Spleen (tissue), 7 donors: ENCODE data around the gene VAMP2.

ENCODE experiments used
- POLR2A ChIP-seq, 3 donors: fragments of 450-650 bp; IDR thresholded peaks; one replicate each; pipeline ENCODE4 v1.5.1; 2017; ENCODE audit warnings: antibody characterized with exemption in 3 of 3, mild to moderate bottlenecking in 1 of 3
- POLR2AphosphoS5 ChIP-seq, 3 donors: sonication (generic); formaldehyde crosslinking; IDR thresholded peaks; one replicate each; pipeline ENCODE4 v1.5.1; 2017; ENCODE audit warnings: antibody characterized with exemption in 3 of 3
- TF ChIP-seq, protein P1 (sequence below), 11 experiments: fragments of 200-600 bp in 7 of 11; fragments of 450-650 bp in 4 of 11; sonication (generic) in 4 of 11; IDR thresholded peaks in 8 of 11; conservative IDR thresholded peaks in 3 of 11; 1 replicate in 7 of 11; 2 replicates in 4 of 11; pipeline versions ENCODE4 v1.4.0 to v1.8.0; 2016 to 2021; ENCODE audit warnings: antibody characterized with exemption in 11 of 11, inconsistent platforms in 4 of 11, mild to moderate bottlenecking in 1 of 11
- donor health status: DM: no; HTN: no; CAD: no; lungs with moderate emphysema.
- donor health status: DM: no; HTN: no; CAD: no.
- donor health status: DM: no; HTN: no; CAD: no.

DNA sequence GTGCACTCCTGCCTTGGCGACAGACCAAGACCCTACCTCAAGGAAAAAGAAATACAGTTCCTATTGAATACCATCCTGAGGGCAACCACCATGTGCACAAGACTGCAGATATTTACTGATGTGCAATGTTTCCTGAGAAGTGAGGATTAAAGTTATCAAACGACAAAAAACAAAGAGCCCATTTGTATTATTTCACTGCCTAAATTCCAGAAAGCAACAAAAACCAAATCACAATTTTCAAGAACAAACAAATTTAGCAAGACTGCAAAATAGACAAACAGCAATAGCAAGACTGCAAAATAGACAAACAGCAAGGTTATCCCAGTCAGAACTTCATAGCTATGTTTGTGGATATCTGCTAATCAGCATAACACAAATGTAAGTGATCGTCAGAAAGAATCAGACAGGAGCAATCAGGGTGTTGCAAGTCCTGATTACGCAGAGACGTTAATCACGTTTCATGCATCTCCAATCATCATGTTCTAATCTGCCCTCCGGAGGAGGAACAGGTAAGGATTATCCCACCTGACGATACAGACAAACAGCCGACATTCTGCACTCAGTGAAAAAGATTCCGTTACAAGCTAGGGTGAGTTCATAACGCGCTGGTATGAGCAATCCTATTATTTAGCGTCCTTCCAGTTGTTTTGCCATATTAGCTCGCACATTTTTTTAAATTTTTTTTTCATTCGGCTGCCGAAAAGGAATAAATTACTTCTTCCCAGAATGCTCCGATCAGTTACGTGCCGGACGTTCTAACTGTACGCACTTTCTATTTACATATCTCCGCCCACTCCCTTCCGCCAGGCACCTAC is 10.5 kb upstream of the VAMP2 start:
- TF ChIP-seq, protein P1, sequence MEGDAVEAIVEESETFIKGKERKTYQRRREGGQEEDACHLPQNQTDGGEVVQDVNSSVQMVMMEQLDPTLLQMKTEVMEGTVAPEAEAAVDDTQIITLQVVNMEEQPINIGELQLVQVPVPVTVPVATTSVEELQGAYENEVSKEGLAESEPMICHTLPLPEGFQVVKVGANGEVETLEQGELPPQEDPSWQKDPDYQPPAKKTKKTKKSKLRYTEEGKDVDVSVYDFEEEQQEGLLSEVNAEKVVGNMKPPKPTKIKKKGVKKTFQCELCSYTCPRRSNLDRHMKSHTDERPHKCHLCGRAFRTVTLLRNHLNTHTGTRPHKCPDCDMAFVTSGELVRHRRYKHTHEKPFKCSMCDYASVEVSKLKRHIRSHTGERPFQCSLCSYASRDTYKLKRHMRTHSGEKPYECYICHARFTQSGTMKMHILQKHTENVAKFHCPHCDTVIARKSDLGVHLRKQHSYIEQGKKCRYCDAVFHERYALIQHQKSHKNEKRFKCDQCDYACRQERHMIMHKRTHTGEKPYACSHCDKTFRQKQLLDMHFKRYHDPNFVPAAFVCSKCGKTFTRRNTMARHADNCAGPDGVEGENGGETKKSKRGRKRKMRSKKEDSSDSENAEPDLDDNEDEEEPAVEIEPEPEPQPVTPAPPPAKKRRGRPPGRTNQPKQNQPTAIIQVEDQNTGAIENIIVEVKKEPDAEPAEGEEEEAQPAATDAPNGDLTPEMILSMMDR (IDR thresholded peaks at IDR 0.05 in 8 of 11, conservative IDR thresholded peaks at IDR 0.05 in 3 of 11), result peak in 1 of 11 experiments; percentile 6
- TF ChIP-seq POLR2A (IDR thresholded peaks at IDR 0.05) (peak; percentile 95 to 100 (median 100)), POLR2AphosphoS5 (IDR thresholded peaks at IDR 0.05) (peak; percentile 44 to 100 (median 56))
